ENCODE data around the gene STK17A.

The STK17A gene

GRCh38 chr7:43537765-43538403, 45.0 kb upstream of the STK17A start:
- H3K36me3 ChIP-seq: no peaks in the 10 kb centered on the region
- no peaks in the 10 kb centered on the region for H3K27me3 ChIP-seq
- H3K4me3 ChIP-seq (ENCODE audit: low read depth, low read length): no peak overlapping the region
- DNase-seq: no peak
- H3K9me3 ChIP-seq: no peaks in the 10 kb centered on the region
- peaks cover 9% of the 10 kb centered on the region for H3K4me1 ChIP-seq
- TF ChIP-seq CTCF (IDR thresholded peaks at IDR 0.05; ENCODE audit: low read depth, low read length): no peak

- Histone ChIP-seq H3K27me3 (no peaks in the 10 kb centered on the region), H3K4me3 (ENCODE audit: low read depth, low read length) (no peak overlapping the region), H3K9me3 (no peaks in the 10 kb centered on the region), H3K36me3 (no peaks in the 10 kb centered on the region), H3K4me1 (peaks cover 9% of the 10 kb centered on the region)
- DNase-seq: no peak
- TF ChIP-seq CTCF (IDR thresholded peaks at IDR 0.05; ENCODE audit: low read depth, low read length): no peak
Observed at GRCh38 chr7:43538404-43538771, 44.5 kb upstream of the STK17A start.

- Histone ChIP-seq H3K9me3 (no peaks in the 10 kb centered on the region), H3K4me3 (ENCODE audit: low read depth, low read length) (no peak overlapping the region), H3K4me1 (no peaks in the 10 kb centered on the region), H3K27me3 (no peaks in the 10 kb centered on the region), H3K36me3 (no peaks in the 10 kb centered on the region)
- TF ChIP-seq CTCF (IDR thresholded peaks at IDR 0.05; ENCODE audit: low read depth, low read length): no peak
- DNase-seq: no peak
Observed at GRCh38 chr7:43540471-43540870, 42.4 kb upstream of the STK17A start.

GRCh38 chr7:43542716-43543115, 40.2 kb upstream of the STK17A start:
- Histone ChIP-seq H3K4me3 (ENCODE audit: low read depth, low read length) (no peak overlapping the region), H3K36me3 (no peaks in the 10 kb centered on the region), H3K4me1 (no peaks in the 10 kb centered on the region), H3K27me3 (no peaks in the 10 kb centered on the region), H3K9me3 (no peaks in the 10 kb centered on the region)
- no peak for DNase-seq
- TF ChIP-seq CTCF (IDR thresholded peaks at IDR 0.05; ENCODE audit: low read depth, low read length): no peak

- TF ChIP-seq CTCF (IDR thresholded peaks at IDR 0.05; ENCODE audit: low read depth, low read length): no peak
- no peaks in the 10 kb centered on the region for H3K27me3 ChIP-seq
- no peak for DNase-seq
- no peaks in the 10 kb centered on the region for H3K36me3 ChIP-seq
- no peaks in the 10 kb centered on the region for H3K9me3 ChIP-seq
- H3K4me3 ChIP-seq (ENCODE audit: low read depth, low read length): no peak overlapping the region
- H3K4me1 ChIP-seq: no peaks in the 10 kb centered on the region
Observed at GRCh38 chr7:43546231-43546630, 36.7 kb upstream of the STK17A start.

GRCh38 chr7:43550427-43550826, 32.5 kb upstream of the STK17A start:
- DNase-seq: no peak
- H3K9me3 ChIP-seq: no peaks in the 10 kb centered on the region
- no peak overlapping the region for H3K4me3 ChIP-seq (ENCODE audit: low read depth, low read length)
- H3K4me1 ChIP-seq: no peaks in the 10 kb centered on the region
- no peak for TF ChIP-seq CTCF (IDR thresholded peaks at IDR 0.05; ENCODE audit: low read depth, low read length)
- no peaks in the 10 kb centered on the region for H3K36me3 ChIP-seq
- H3K27me3 ChIP-seq: no peaks in the 10 kb centered on the region; the same call in 1 of the 2 replicates

Measured in BE2C (cell line).